Mesendoderm (in vitro differentiated cells): ENCODE data around the gene SOX4. TPM values are rescaled to one million over a fixed set of nuclear protein-coding genes. Genes with fewer than 3 reads are reported as not detected.
"Not testable (repeated sequence)": the region's sequence is repeated elsewhere in the genome, so short reads cannot be mapped to it uniquely, and the experiment has no call there.

Source experiments
- DNase-seq: peaks from one replicate; pipeline ENCODE4 v3.0.0; 2013
- H2AK5ac ChIP-seq: 2 replicates; pipeline ENCODE4 v1.6.1; 2013; ENCODE audit warnings: low read length, inconsistent platforms
- H2BK120ac ChIP-seq: 2 replicates; pipeline ENCODE4 v1.6.1; 2013; ENCODE audit warnings: low read depth, mild to moderate bottlenecking, low read length, moderate library complexity, mixed read lengths
- H2BK15ac ChIP-seq: replicated peaks from 2 replicates; pipeline ENCODE4 v1.6.1; 2013; ENCODE audit warnings: low read depth, mild to moderate bottlenecking, moderate library complexity
- H2BK5ac ChIP-seq: 2 replicates; pipeline ENCODE4 v1.6.1; 2013; ENCODE audit warnings: low read length, inconsistent platforms
- H3K18ac ChIP-seq: 2 replicates; pipeline ENCODE4 v1.6.1; 2013; ENCODE audit warnings: mild to moderate bottlenecking, low read length, mixed read lengths
- H3K23ac ChIP-seq: one replicate; pipeline ENCODE4 v1.6.1; 2013; ENCODE audit warnings: low read length
- H3K27ac ChIP-seq: 2 replicates; pipeline ENCODE4 v1.5.1; 2013; ENCODE audit warnings: low read depth, mild to moderate bottlenecking, inconsistent platforms, low read length, moderate library complexity
- H3K27me3 ChIP-seq: 2 replicates; pipeline ENCODE4 v1.6.1; 2013; ENCODE audit warnings: low read length, control low read depth, mild to moderate bottlenecking, inconsistent platforms; ENCODE audit not compliant: insufficient read depth, poor library complexity
- H3K36me3 ChIP-seq: 2 replicates; pipeline ENCODE4 v1.6.1; 2013; ENCODE audit warnings: low read length, inconsistent platforms; ENCODE audit not compliant: control insufficient read depth, insufficient read depth
- H3K4ac ChIP-seq: one replicate; pipeline ENCODE4 v1.6.1; 2013; ENCODE audit warnings: low read depth, mild to moderate bottlenecking, low read length, moderate library complexity
- H3K4me1 ChIP-seq: 2 replicates; pipeline ENCODE4 v1.6.1; 2013; ENCODE audit warnings: low read depth, low read length, inconsistent platforms; ENCODE audit not compliant: control insufficient read depth
- H3K4me2 ChIP-seq: 2 replicates; pipeline ENCODE4 v1.6.1; 2013; ENCODE audit warnings: low read length
- H3K4me3 ChIP-seq: 2 replicates; pipeline ENCODE4 v1.5.1; 2013; ENCODE audit warnings: mild to moderate bottlenecking, low read length
- H3K56ac ChIP-seq: one replicate; pipeline ENCODE4 v1.6.1; 2013; ENCODE audit warnings: low read length
- H3K79me1 ChIP-seq: 2 replicates; pipeline ENCODE4 v1.6.1; 2013; ENCODE audit warnings: low read length, inconsistent platforms
- H3K79me2 ChIP-seq: 2 replicates; pipeline ENCODE4 v1.6.1; 2013; ENCODE audit warnings: mild to moderate bottlenecking, low read length; ENCODE audit not compliant: control insufficient read depth, insufficient read depth
- H3K9ac ChIP-seq: 2 replicates; pipeline ENCODE4 v1.6.1; 2013; ENCODE audit warnings: low read length, inconsistent platforms
- H4K5ac ChIP-seq: one replicate; pipeline ENCODE4 v1.6.1; 2013; ENCODE audit warnings: low read length
- H4K8ac ChIP-seq: one replicate; pipeline ENCODE4 v1.6.1; 2013; ENCODE audit warnings: low read depth, mild to moderate bottlenecking, control low read depth, low read length, moderate library complexity
- WGBS: extraction: QIAGEN DNeasy Blood & Tissue Kit; methylation state at CpG from one replicate; pipeline ENCODE4 v1.1.7; 2013; ENCODE audit warnings: low lambda C conversion rate, missing lambda C conversion rate; ENCODE audit not compliant: insufficient coverage; ENCODE audit errors: extremely low coverage; 5-methylcytosine and 5-hydroxymethylcytosine counted together
- polyA plus RNA-seq, 2 experiments: library from polyadenylated mRNA; stranded (reverse); fragments of 200-250 nt; gene quantifications; one replicate each; pipeline ENCODE4 v1.2.3, GENCODE V29; 2013

The SOX4 gene
- polyA plus RNA-seq (2013, experiment 1 of 2) = 95.1 TPM
- 98.8 TPM for polyA plus RNA-seq (2013, experiment 2 of 2)

- Histone ChIP-seq H2AK5ac (no peak within 1 kb of the TSS), H3K9ac (peak within 1 kb of the TSS; percentile 98), H3K36me3 (no peaks in the 10 kb centered on the region), H3K56ac (peak within 1 kb of the TSS; percentile 98), H3K18ac (peak within 1 kb of the TSS; percentile 94), H4K8ac (no peak within 1 kb of the TSS), H3K27me3 (no peaks in the 10 kb centered on the region), H2BK15ac (no peak within 1 kb of the TSS), H3K4me2 (peak within 1 kb of the TSS; percentile 47), H3K79me2 (peaks cover 42% of the 10 kb centered on the region), H3K4ac (peak within 1 kb of the TSS; percentile 77), H3K79me1 (no peaks in the 10 kb centered on the region), H3K27ac (peak within 1 kb of the TSS; percentile 79), H3K23ac (peak within 1 kb of the TSS; percentile 95), H2BK120ac (no peak within 1 kb of the TSS), H2BK5ac (peak within 1 kb of the TSS; percentile 93), H3K4me3 (peak within 1 kb of the TSS; percentile 89), H4K5ac (no peak within 1 kb of the TSS), H3K4me1 (peaks cover 1% of the 10 kb centered on the region)
- peak; percentile 99 for DNase-seq
- no CpG with 5 or more reads among the region's 19 CpGs for WGBS
These were observed at the start of gene SOX4 for GRCh38 chr6:21593412-21593926. Gene SOX4, plus strand, starts transcription at chr6:21593751. Its CDS starts 784 bp downstream, at chr6:21594535.

GRCh38 chr6:21552286-21552685, 41.3 kb upstream of the SOX4 start:
- H3K79me2 ChIP-seq, H3K4me3 ChIP-seq, H2BK15ac ChIP-seq, H3K4me2 ChIP-seq, H3K4me1 ChIP-seq, H4K5ac ChIP-seq, H3K18ac ChIP-seq, H3K23ac ChIP-seq, H3K27me3 ChIP-seq, DNase-seq, H4K8ac ChIP-seq, H2BK120ac ChIP-seq, H3K56ac ChIP-seq, H3K36me3 ChIP-seq, H3K9ac ChIP-seq, H2BK5ac ChIP-seq, H3K27ac ChIP-seq, H2AK5ac ChIP-seq, H3K79me1 ChIP-seq, H3K4ac ChIP-seq: not testable (repeated sequence)
- WGBS = no CpG with 5 or more reads among the region's 27 CpGs

- H3K4me2 ChIP-seq = no peak overlapping the region
- DNase-seq = no peak
- no peak overlapping the region for H3K9ac ChIP-seq
These were observed 39.3 kb upstream of the SOX4 start for GRCh38 chr6:21554286-21554685.

GRCh38 chr6:21555197-21555596, 38.4 kb upstream of the SOX4 start:
- Histone ChIP-seq H2BK120ac (no peak overlapping the region), H3K79me2 (no peaks in the 10 kb centered on the region), H3K79me1 (no peaks in the 10 kb centered on the region), H3K56ac (no peak overlapping the region), H4K5ac (no peak overlapping the region), H3K4ac (no peak overlapping the region), H3K4me3 (no peak overlapping the region), H3K27me3 (no peaks in the 10 kb centered on the region), H3K4me2 (no peak overlapping the region), H3K27ac (no peak overlapping the region), H3K9ac (no peak overlapping the region), H3K23ac (no peak overlapping the region), H2BK5ac (no peak overlapping the region), H2BK15ac (peak overlapping the region; percentile 6), H3K18ac (no peak overlapping the region), H3K4me1 (no peaks in the 10 kb centered on the region), H4K8ac (no peak overlapping the region), H3K36me3 (no peaks in the 10 kb centered on the region), H2AK5ac (no peak overlapping the region)
- no CpG with 5 or more reads among the region's 5 CpGs for WGBS
- DNase-seq = no peak

More at GRCh38 chr6:21554286-21554685, 39.3 kb upstream of the SOX4 start:
- no peak overlapping the region for H4K5ac ChIP-seq
- H3K79me2 ChIP-seq = no peaks in the 10 kb centered on the region
- H3K23ac ChIP-seq = no peak overlapping the region
- H3K79me1 ChIP-seq = no peaks in the 10 kb centered on the region
- no peaks in the 10 kb centered on the region for H3K4me1 ChIP-seq
- no peak overlapping the region for H3K4ac ChIP-seq
- H2BK120ac ChIP-seq = no peak overlapping the region
- no peak overlapping the region for H3K18ac ChIP-seq
- H3K56ac ChIP-seq = no peak overlapping the region
- no peak overlapping the region for H4K8ac ChIP-seq
- H3K4me3 ChIP-seq = no peak overlapping the region
- no peak overlapping the region for H2BK15ac ChIP-seq
- no peaks in the 10 kb centered on the region for H3K27me3 ChIP-seq
- H2BK5ac ChIP-seq = no peak overlapping the region
- no CpG with 5 or more reads among the region's 5 CpGs for WGBS
- no peak overlapping the region for H2AK5ac ChIP-seq
- no peak overlapping the region for H3K27ac ChIP-seq
- no peaks in the 10 kb centered on the region for H3K36me3 ChIP-seq

GRCh38 chr6:21556511-21556910, 37.0 kb upstream of the SOX4 start:
- H3K56ac ChIP-seq = no peak overlapping the region
- no peak overlapping the region for H3K4ac ChIP-seq
- H3K9ac ChIP-seq = no peak overlapping the region
- H4K8ac ChIP-seq = no peak overlapping the region
- H2BK15ac ChIP-seq = no peak overlapping the region
- no peak overlapping the region for H3K27ac ChIP-seq
- H3K4me2 ChIP-seq = no peak overlapping the region
- WGBS = no CpG with 5 or more reads among the region's 6 CpGs
- no peak overlapping the region for H2AK5ac ChIP-seq
- no peaks in the 10 kb centered on the region for H3K27me3 ChIP-seq
- no peaks in the 10 kb centered on the region for H3K4me1 ChIP-seq
- no peak for DNase-seq
- no peak overlapping the region for H4K5ac ChIP-seq
- H3K23ac ChIP-seq = no peak overlapping the region
- H3K36me3 ChIP-seq = no peaks in the 10 kb centered on the region
- H3K18ac ChIP-seq = no peak overlapping the region
- no peaks in the 10 kb centered on the region for H3K79me2 ChIP-seq
- H3K79me1 ChIP-seq = no peaks in the 10 kb centered on the region
- H2BK120ac ChIP-seq = no peak overlapping the region
- no peak overlapping the region for H3K4me3 ChIP-seq
- no peak overlapping the region for H2BK5ac ChIP-seq
